Osteocyte (in vitro differentiated cells): ENCODE results near the gene ZBTB2. TPM values are rescaled to one million over a fixed set of nuclear protein-coding genes. Genes with fewer than 3 reads are reported as not detected.

ENCODE experiments used
- DNase-seq: peaks from one replicate; pipeline ENCODE4 v3.0.0; 2021; ENCODE audit warnings: mixed read lengths; ENCODE audit not compliant: unreplicated experiment; ENCODE audit errors: extremely low spot score
- H3K27ac Mint-ChIP-seq: one replicate; pipeline ENCODE4 v1.8.0; 2021; ENCODE audit warnings: mild to moderate bottlenecking, mixed read lengths; ENCODE audit not compliant: unreplicated experiment
- H3K27me3 Mint-ChIP-seq: one replicate; pipeline ENCODE4 v1.8.0; 2021; ENCODE audit warnings: mixed read lengths; ENCODE audit not compliant: unreplicated experiment
- H3K36me3 Mint-ChIP-seq: one replicate; pipeline ENCODE4 v1.8.0; 2021; ENCODE audit warnings: mixed read lengths; ENCODE audit not compliant: unreplicated experiment
- H3K4me1 Mint-ChIP-seq: one replicate; pipeline ENCODE4 v1.8.0; 2021; ENCODE audit warnings: mixed read lengths; ENCODE audit not compliant: unreplicated experiment
- H3K4me3 Mint-ChIP-seq: one replicate; pipeline ENCODE4 v1.8.0; 2021; ENCODE audit warnings: mild to moderate bottlenecking, moderate library complexity, mixed read lengths; ENCODE audit not compliant: unreplicated experiment
- H3K9me3 Mint-ChIP-seq: one replicate; pipeline ENCODE4 v1.8.0; 2021; ENCODE audit warnings: mixed read lengths; ENCODE audit not compliant: unreplicated experiment
- CTCF ChIP-seq: fragments of 200-600 bp; sonication (generic); IDR thresholded peaks from 2 replicates; pipeline ENCODE4 v1.5.0; 2021; ENCODE audit warnings: antibody characterized with exemption, mild to moderate bottlenecking, moderate library complexity
- total RNA-seq: library from RNA; stranded (reverse); gene quantifications from 2 replicates; pipeline ENCODE4 v1.2.1, GENCODE V29; 2021

ZBTB2 gene
- total RNA-seq, 1 donor from 2014 or later, result 12.3 TPM

- H3K4me1 Mint-ChIP-seq, result peaks cover 22% of the 10 kb centered on the region
- H3K9me3 Mint-ChIP-seq, result no peaks in the 10 kb centered on the region
- DNase-seq, result no peak
- peaks cover 27% of the 10 kb centered on the region for H3K36me3 Mint-ChIP-seq
- H3K4me3 Mint-ChIP-seq, result no peak overlapping the region
- H3K27me3 Mint-ChIP-seq, result no peaks in the 10 kb centered on the region
- no peak for TF ChIP-seq CTCF
- peak overlapping the region; percentile 63 for H3K27ac Mint-ChIP-seq
Measured at GRCh38 chr6:151403919-151404308, 12.6 kb upstream of the ZBTB2 start.

DNA sequence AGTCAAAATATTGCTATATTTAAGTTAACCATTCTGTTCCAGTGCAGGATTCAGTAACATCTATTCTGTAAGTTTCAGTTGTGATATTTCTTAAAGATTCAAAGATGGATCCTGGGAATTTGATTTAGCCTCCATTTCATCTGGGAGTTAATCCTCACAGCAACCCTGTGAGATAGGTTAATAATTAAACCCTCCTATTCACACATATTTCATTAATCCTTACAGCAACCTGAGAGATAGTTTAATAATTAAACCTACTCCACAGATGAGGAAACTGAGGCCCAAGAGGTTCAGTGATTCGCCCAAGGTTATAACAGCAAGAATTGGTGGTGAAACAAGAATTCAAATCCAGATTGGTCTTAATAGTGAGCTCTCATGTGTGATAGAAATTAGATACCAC lies 10.9 kb upstream of the ZBTB2 start:
- Mint-ChIP-seq H3K9me3 (no peaks in the 10 kb centered on the region), H3K27me3 (no peaks in the 10 kb centered on the region), H3K36me3 (peaks cover 21% of the 10 kb centered on the region), H3K4me1 (peaks cover 23% of the 10 kb centered on the region), H3K27ac (no peak overlapping the region), H3K4me3 (no peak overlapping the region)
- no peak for DNase-seq
- no peak for TF ChIP-seq CTCF

DNA sequence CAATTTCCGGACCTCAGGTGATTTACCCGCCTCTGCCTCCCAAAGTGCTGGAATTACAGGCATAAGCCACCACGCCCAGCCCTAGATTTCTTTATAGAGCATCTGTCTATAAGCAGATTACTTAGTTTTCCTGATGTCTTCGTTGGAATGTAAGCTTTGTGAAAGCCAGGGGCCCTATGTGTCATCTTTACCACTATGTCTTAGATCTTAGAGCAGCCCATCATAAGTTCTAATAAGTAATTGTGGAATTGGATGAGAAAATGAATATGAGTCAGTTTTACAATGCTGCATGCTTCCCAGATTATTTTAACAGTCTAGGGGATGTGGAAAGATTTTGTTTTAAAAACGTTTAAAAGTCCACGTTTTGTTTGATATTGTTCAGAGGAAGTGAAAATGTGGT lies 9.1 kb upstream of the ZBTB2 start:
- DNase-seq, result no peak
- peaks cover 25% of the 10 kb centered on the region for H3K36me3 Mint-ChIP-seq
- peaks cover 27% of the 10 kb centered on the region for H3K4me1 Mint-ChIP-seq
- H3K9me3 Mint-ChIP-seq, result no peaks in the 10 kb centered on the region
- H3K27ac Mint-ChIP-seq, result no peak overlapping the region
- no peaks in the 10 kb centered on the region for H3K27me3 Mint-ChIP-seq
- no peak overlapping the region for H3K4me3 Mint-ChIP-seq
- no peak for TF ChIP-seq CTCF

DNA sequence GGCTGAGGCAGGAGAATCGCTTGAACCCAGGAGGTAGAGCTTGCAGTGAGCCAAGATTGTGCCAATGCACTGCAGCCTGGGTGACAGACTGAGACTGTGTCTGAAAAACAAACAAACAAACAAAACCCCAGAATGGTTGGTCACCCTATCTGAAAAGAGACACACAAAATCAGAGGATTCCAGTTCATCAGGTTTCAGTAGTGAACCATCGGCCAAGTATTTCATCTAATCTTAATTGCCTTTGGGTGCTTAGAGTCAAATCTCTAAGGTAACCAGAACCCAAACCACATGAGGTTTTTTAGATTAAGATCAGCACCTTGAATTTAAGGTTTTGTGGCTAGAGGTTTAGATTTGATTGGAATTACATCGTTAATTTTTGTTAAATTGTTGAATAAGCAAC lies 8.3 kb upstream of the ZBTB2 start:
- peaks cover 27% of the 10 kb centered on the region for H3K36me3 Mint-ChIP-seq
- H3K9me3 Mint-ChIP-seq, result no peaks in the 10 kb centered on the region
- DNase-seq, result no peak
- H3K4me3 Mint-ChIP-seq, result no peak overlapping the region
- H3K4me1 Mint-ChIP-seq, result peaks cover 34% of the 10 kb centered on the region
- TF ChIP-seq CTCF, result no peak
- no peak overlapping the region for H3K27ac Mint-ChIP-seq
- no peaks in the 10 kb centered on the region for H3K27me3 Mint-ChIP-seq

DNA sequence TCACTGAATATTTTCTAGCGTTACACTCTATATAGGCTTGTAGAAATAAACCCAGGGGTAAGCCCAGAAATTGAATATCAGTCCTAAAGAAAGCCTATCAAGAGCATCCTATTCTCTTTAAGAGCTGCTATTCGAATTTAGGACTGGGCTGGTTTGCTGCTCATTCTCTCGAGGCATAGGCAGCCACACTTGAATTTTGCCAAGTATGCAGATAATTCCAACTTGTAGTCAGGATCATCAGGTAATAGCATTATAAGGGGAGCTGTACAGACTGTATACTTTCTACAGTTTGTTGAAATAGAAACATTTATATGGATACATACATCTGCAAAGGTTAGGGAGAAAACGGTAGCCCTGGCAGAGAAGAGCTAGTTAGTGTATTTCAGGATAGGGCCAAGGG lies 2.1 kb upstream of the ZBTB2 start:
- H3K27ac Mint-ChIP-seq, result peak overlapping the region; percentile 91
- no peak for TF ChIP-seq CTCF
- H3K4me3 Mint-ChIP-seq, result peak overlapping the region; percentile 85
- DNase-seq, result no peak
- no peaks in the 10 kb centered on the region for H3K27me3 Mint-ChIP-seq
- H3K4me1 Mint-ChIP-seq, result peaks cover 53% of the 10 kb centered on the region
- no peaks in the 10 kb centered on the region for H3K9me3 Mint-ChIP-seq
- H3K36me3 Mint-ChIP-seq, result peaks cover 15% of the 10 kb centered on the region
